ENCODE data around the gene BRD4. TPM values are rescaled to one million over a fixed set of nuclear protein-coding genes. Genes with fewer than 3 reads are reported as not detected.

BRD4 gene
- total and polyA plus RNA-seq, 2 of the 13 experiments (the other 11 are each of a cell fraction or from before 2014, with no cell fraction given) = 10.5 to 11.4 TPM

GRCh38 chr19:15251749-15252397, 80.5 kb downstream of the BRD4 start (continued):
- no peak for TF ChIP-seq ZBTB46 (CRISPR knock-in tag; IDR thresholded peaks at IDR 0.05; ENCODE audit: borderline replicate concordance)
- no peak for TF ChIP-seq MTERF4 (CRISPR knock-in tag; IDR thresholded peaks at IDR 0.05)
- peak; percentile 49; the same call in 1 of the 2 replicates for TF ChIP-seq ZBTB38 (CRISPR knock-in tag; IDR thresholded peaks at IDR 0.05)
- TF ChIP-seq TFAP4 (IDR thresholded peaks at IDR 0.05; ENCODE audit: borderline replicate concordance, low read depth) = peak; percentile 17; the same call in 1 of the 2 replicates
- TF ChIP-seq ZNF512B (CRISPR knock-in tag; IDR thresholded peaks at IDR 0.05; ENCODE audit: borderline replicate concordance) = no peak
- TF ChIP-seq ZNF343 (CRISPR knock-in tag; IDR thresholded peaks at IDR 0.05) = no peak
- TF ChIP-seq ZNF362 (CRISPR knock-in tag; IDR thresholded peaks at IDR 0.05; ENCODE audit: borderline replicate concordance) = peak; percentile 29; the same call in 1 of the 2 replicates
- TF ChIP-seq ZNF335 (CRISPR knock-in tag; IDR thresholded peaks at IDR 0.05) = no peak
- TF ChIP-seq ZBTB33 (CRISPR knock-in tag; IDR thresholded peaks at IDR 0.05) = peak; percentile 98
- no peak for TF ChIP-seq LCORL (IDR thresholded peaks at IDR 0.05)
- no peak for TF ChIP-seq LCORL (CRISPR knock-in tag; IDR thresholded peaks at IDR 0.05)
